H9 (cell line): ENCODE data around the gene RHCE. TPM values are rescaled to one million over a fixed set of nuclear protein-coding genes. Genes with fewer than 3 reads are reported as not detected.
A peak's percentile ranks its signal among the peaks of the same experiment; 100 is the strongest.

Experiments
- DNase-seq: peaks from one replicate; pipeline ENCODE4 v3.0.0-alpha.2; 2017
- H2AFZ ChIP-seq: one replicate; pipeline ENCODE4 v1.6.1; 2013; ENCODE audit warnings: mild to moderate bottlenecking, low read length, control low read depth, moderate library complexity
- H2AK5ac ChIP-seq: 2 replicates; pipeline ENCODE4 v1.6.1; 2013; ENCODE audit warnings: low read length, control low read depth, mixed read lengths; ENCODE audit not compliant: insufficient read length
- H2BK120ac ChIP-seq: one replicate; pipeline ENCODE4 v1.6.1; 2013; ENCODE audit warnings: low read depth, mild to moderate bottlenecking, low read length, control low read depth, inconsistent platforms; ENCODE audit not compliant: poor library complexity, severe bottlenecking
- H2BK12ac ChIP-seq: 2 replicates; pipeline ENCODE4 v1.6.1; 2013; ENCODE audit warnings: low read length, control low read depth, mixed read lengths, low read depth; ENCODE audit not compliant: insufficient read length
- H2BK15ac ChIP-seq: 2 replicates; pipeline ENCODE4 v1.6.1; 2013; ENCODE audit warnings: low read depth, low read length, control low read depth
- H2BK20ac ChIP-seq: one replicate; pipeline ENCODE4 v1.6.1; 2013; ENCODE audit warnings: low read depth, mild to moderate bottlenecking, low read length, control low read depth, inconsistent platforms; ENCODE audit not compliant: poor library complexity, severe bottlenecking
- H2BK5ac ChIP-seq: 2 replicates; pipeline ENCODE4 v1.6.1; 2013; ENCODE audit warnings: low read length, control low read depth, mixed read lengths; ENCODE audit not compliant: insufficient read length
- H3K14ac ChIP-seq: 2 replicates; pipeline ENCODE4 v1.6.1; 2013; ENCODE audit warnings: low read length, control low read depth; ENCODE audit not compliant: insufficient read depth
- H3K18ac ChIP-seq: 2 replicates; pipeline ENCODE4 v1.6.1; 2013; ENCODE audit warnings: low read depth, mild to moderate bottlenecking, mixed read lengths, low read length, control low read depth; ENCODE audit not compliant: insufficient read length
- H3K23ac ChIP-seq: 2 replicates; pipeline ENCODE4 v1.6.1; 2013; ENCODE audit warnings: low read length, control low read depth, mixed read lengths, low read depth; ENCODE audit not compliant: insufficient read length
- H3K23me2 ChIP-seq: 2 replicates; pipeline ENCODE4 v1.6.1; 2013; ENCODE audit warnings: low read depth, mild to moderate bottlenecking, mixed read lengths, low read length, control low read depth; ENCODE audit not compliant: insufficient read length, poor library complexity, severe bottlenecking
- H3K27ac ChIP-seq: 2 replicates; pipeline ENCODE4 v1.5.1; 2013; ENCODE audit warnings: low read length, control low read depth, mixed read lengths, low read depth; ENCODE audit not compliant: insufficient read length
- H3K27me3 ChIP-seq: 2 replicates; pipeline ENCODE4 v1.6.1; 2013; ENCODE audit warnings: low read length, control low read depth, inconsistent platforms; ENCODE audit not compliant: insufficient read depth
- H3K4ac ChIP-seq: 2 replicates; pipeline ENCODE4 v1.6.1; 2013; ENCODE audit warnings: low read depth, mild to moderate bottlenecking, control low read depth, inconsistent platforms, low read length, moderate library complexity
- H3K4me1 ChIP-seq: 2 replicates; pipeline ENCODE4 v1.6.1; 2013; ENCODE audit warnings: low read length, control low read depth, inconsistent platforms; ENCODE audit not compliant: insufficient read depth
- H3K4me2 ChIP-seq: 2 replicates; pipeline ENCODE4 v1.6.1; 2013; ENCODE audit warnings: low read length, control low read depth, mixed read lengths; ENCODE audit not compliant: insufficient read length, insufficient read depth
- H3K56ac ChIP-seq: 2 replicates; pipeline ENCODE4 v1.6.1; 2013; ENCODE audit warnings: low read depth, mild to moderate bottlenecking, mixed read lengths, low read length, control low read depth; ENCODE audit not compliant: insufficient read length
- H3K79me1 ChIP-seq: 2 replicates; pipeline ENCODE4 v1.6.1; 2013; ENCODE audit warnings: low read depth, mild to moderate bottlenecking, moderate library complexity, low read length, control low read depth, inconsistent platforms; ENCODE audit not compliant: insufficient read depth, poor library complexity, severe bottlenecking
- H3K79me2 ChIP-seq: 2 replicates; pipeline ENCODE4 v1.6.1; 2013; ENCODE audit warnings: low read length, control low read depth, inconsistent platforms; ENCODE audit not compliant: insufficient read depth
- H3K9ac ChIP-seq: 2 replicates; pipeline ENCODE4 v1.6.1; 2013; ENCODE audit warnings: low read length, control low read depth, mixed read lengths; ENCODE audit not compliant: insufficient read length; ENCODE audit errors: extremely low read depth
- H3K9me3 ChIP-seq: one replicate; pipeline ENCODE4 v1.6.1; 2013; ENCODE audit warnings: low read depth, low read length, inconsistent platforms; ENCODE audit not compliant: control insufficient read depth
- H3T11ph ChIP-seq: one replicate; pipeline ENCODE4 v1.6.1; 2013; ENCODE audit warnings: mild to moderate bottlenecking, low read length, control low read depth, inconsistent platforms
- H4K20me1 ChIP-seq: one replicate; pipeline ENCODE4 v1.6.1; 2013; ENCODE audit not compliant: control insufficient read depth, insufficient read length, insufficient read depth
- H4K5ac ChIP-seq: 2 replicates; pipeline ENCODE4 v1.6.1; 2013; ENCODE audit warnings: low read depth, mild to moderate bottlenecking, mixed read lengths, low read length, control low read depth; ENCODE audit not compliant: insufficient read length
- H4K8ac ChIP-seq: replicated peaks from 2 replicates; pipeline ENCODE4 v1.6.1; 2013; ENCODE audit warnings: low read length, control low read depth, mixed read lengths, low read depth; ENCODE audit not compliant: insufficient read length
- H4K91ac ChIP-seq: 2 replicates; pipeline ENCODE4 v1.6.1; 2013; ENCODE audit warnings: low read depth, mild to moderate bottlenecking, moderate library complexity, mixed read lengths, low read length, control low read depth; ENCODE audit not compliant: insufficient read length
- H3K27ac Mint-ChIP-seq, 3 experiments: 2 replicates in 2 of 3; 3 replicates in 1 of 3; pipeline ENCODE4 v1.8.0; 2020 to 2021; ENCODE audit warnings: mixed read lengths in 3 of 3, mild to moderate bottlenecking in 1 of 3, moderate library complexity in 1 of 3
- H3K27me3 Mint-ChIP-seq: 2 replicates; pipeline ENCODE4 v1.8.0; 2021; ENCODE audit warnings: low read depth, mild to moderate bottlenecking, moderate library complexity, mixed read lengths
- H3K36me3 Mint-ChIP-seq, 3 experiments: 2 replicates in 2 of 3; 3 replicates in 1 of 3; pipeline ENCODE4 v1.8.0; 2020 to 2021; ENCODE audit warnings: low read depth in 3 of 3, mixed read lengths in 3 of 3; ENCODE audit not compliant: insufficient read depth in 1 of 3
- H3K4me1 Mint-ChIP-seq, 2 experiments: 2 replicates each; pipeline ENCODE4 v1.8.0; 2020; ENCODE audit warnings: mixed read lengths in 2 of 2
- H3K4me3 Mint-ChIP-seq, 2 experiments: 2 replicates in 1 of 2; 3 replicates in 1 of 2; pipeline ENCODE4 v1.8.0; 2020 to 2021; ENCODE audit warnings: mild to moderate bottlenecking in 2 of 2, mixed read lengths in 2 of 2, moderate library complexity in 1 of 2
- H3K9me3 Mint-ChIP-seq, 2 experiments: 2 replicates in 1 of 2; 3 replicates in 1 of 2; pipeline ENCODE4 v1.8.0; 2020; ENCODE audit warnings: mild to moderate bottlenecking in 2 of 2, mixed read lengths in 2 of 2, moderate library complexity in 1 of 2
- CTCF ChIP-seq: fragments of 200-600 bp; sonication (generic); conservative IDR thresholded peaks from 3 replicates; pipeline ENCODE4 v1.8.0; 2021; ENCODE audit warnings: antibody characterized with exemption, mild to moderate bottlenecking
- WGBS: extraction: QIAGEN DNeasy Blood & Tissue Kit; methylation state at CpG from one replicate; pipeline ENCODE4 v1.1.7; 2013; ENCODE audit warnings: missing lambda C conversion rate, low lambda C conversion rate, mixed read lengths; ENCODE audit not compliant: insufficient read length; ENCODE audit errors: extremely low coverage; 5-methylcytosine and 5-hydroxymethylcytosine counted together
- total RNA-seq: library from RNA; stranded (reverse); gene quantifications from 2 replicates; pipeline ENCODE4 v1.2.1, GENCODE V29; 2021

Gene RHCE
- total RNA-seq, 1 experiment from 2014 or later: 0.90 TPM

- Histone ChIP-seq H3K9ac (no peak overlapping the region), H3K56ac (no peak overlapping the region), H2BK15ac (no peak overlapping the region), H3K27ac (no peak overlapping the region), H2BK12ac (no peak overlapping the region), H4K5ac (no peak overlapping the region), H3K27me3 (no peaks in the 10 kb centered on the region), H3T11ph (no peak overlapping the region), H4K20me1 (no peaks in the 10 kb centered on the region), H2BK120ac (no peak overlapping the region), H3K14ac (no peak overlapping the region; the same call in 1 of the 2 replicates), H2BK20ac (no peak overlapping the region), H3K4me1 (no peaks in the 10 kb centered on the region), H3K4me2 (no peak overlapping the region), H2AFZ (no peak overlapping the region), H3K18ac (no peak overlapping the region), H3K23me2 (no peaks in the 10 kb centered on the region), H3K79me1 (peaks cover 4% of the 10 kb centered on the region), H3K9me3 (no peaks in the 10 kb centered on the region), H3K23ac (no peak overlapping the region), H4K8ac (no peak overlapping the region), H2AK5ac (no peak overlapping the region), H2BK5ac (no peak overlapping the region), H3K4ac (no peak overlapping the region), H4K91ac (no peak overlapping the region), H3K79me2 (no peaks in the 10 kb centered on the region)
- no peak for DNase-seq
- Mint-ChIP-seq H3K9me3 (no peaks in the 10 kb centered on the region), H3K36me3 (peaks cover 6 to 72% (median 56%) of the 10 kb centered on the region in 3 experiments; a peak in 5 of 7 replicates), H3K4me3 (no peak overlapping the region), H3K27ac (peak overlapping the region in 2 of 3 experiments; percentile 4 to 47; a peak in 3 of 7 replicates), H3K4me1 (no peaks in the 10 kb centered on the region), H3K27me3 (no peaks in the 10 kb centered on the region)
- WGBS: no CpG with 5 or more reads among the region's 6 CpGs
- TF ChIP-seq CTCF: no peak
These were observed 64.7 kb downstream of the RHCE start for GRCh38 chr1:25355841-25356395.
